NCI-H2196 treated with DMSO at 0.1 percent for 48 hours (cell line): ENCODE data around the gene SLC2A8.

Source experiments
- DNase-seq: peaks from one replicate; lab custom pipeline; 2025; ENCODE audit not compliant: unreplicated experiment; lab: John Stamatoyannopoulos, UW

SLC2A8 gene

GRCh38 chr9:127426756-127427155, 29.8 kb downstream of the SLC2A8 start:
- no peak for DNase-seq

- DNase-seq: no peak
Measured at GRCh38 chr9:127428348-127428747, 31.4 kb downstream of the SLC2A8 start.

GRCh38 chr9:127430415-127430814, 33.4 kb downstream of the SLC2A8 start:
- no peak for DNase-seq

GRCh38 chr9:127437497-127438264, 40.7 kb downstream of the SLC2A8 start:
- no peak for DNase-seq

- no peak for DNase-seq
Measured at GRCh38 chr9:127438394-127438793, 41.4 kb downstream of the SLC2A8 start.

- no peak for DNase-seq
Measured at GRCh38 chr9:127444283-127444920, 47.4 kb downstream of the SLC2A8 start.

GRCh38 chr9:127444921-127445850, 48.2 kb downstream of the SLC2A8 start:
- DNase-seq: no peak

GRCh38 chr9:127445851-127446712, 49.1 kb downstream of the SLC2A8 start:
- no peak for DNase-seq

GRCh38 chr9:127446713-127447415, 49.9 kb downstream of the SLC2A8 start:
- no peak for DNase-seq

GRCh38 chr9:127447416-127448111, 50.6 kb downstream of the SLC2A8 start:
- DNase-seq: no peak

- no peak for DNase-seq
Measured at GRCh38 chr9:127448112-127448805, 51.3 kb downstream of the SLC2A8 start.

- no peak for DNase-seq
Measured at GRCh38 chr9:127449332-127449966, 52.5 kb downstream of the SLC2A8 start.

- no peak for DNase-seq
Measured at GRCh38 chr9:127450243-127450760, 53.3 kb downstream of the SLC2A8 start.

GRCh38 chr9:127450830-127451607, 54.0 kb downstream of the SLC2A8 start, which contains the start of the genes LRSAM1 and RPL12:
Gene LRSAM1 (plus strand): TSS chr9:127451510. CDS start chr9:127454528, 3,018 bp downstream.
Gene RPL12 (minus strand): TSS chr9:127451406. CDS start chr9:127451317, 89 bp downstream.
- peak; percentile 76 for DNase-seq

- DNase-seq: no peak
Measured at GRCh38 chr9:127451608-127451857, 54.6 kb downstream of the SLC2A8 start.

GRCh38 chr9:127451858-127452656, 55.1 kb downstream of the SLC2A8 start:
- peak; percentile 57 for DNase-seq

- DNase-seq: peak; percentile 58
Measured at GRCh38 chr9:127452691-127453090, 55.7 kb downstream of the SLC2A8 start.
